GM23338 (cell line): ENCODE results near the gene TAF10. TPM values are rescaled to one million over a fixed set of nuclear protein-coding genes. Genes with fewer than 3 reads are reported as not detected.

Source experiments
- ATAC-seq: fragments of 200-7000 bp; cut with Tn5 transposase; 3 replicates; pipeline ENCODE4 v1.9.1; 2020
- DNase-seq: peaks from one replicate; pipeline ENCODE4 v3.0.0-alpha.2; 2015; ENCODE audit warnings: low spot score
- H2AFZ ChIP-seq: fragments of 200-600 bp; sonication (generic); 2 replicates; pipeline ENCODE4 v1.8.0; 2016; ENCODE audit warnings: antibody characterized with exemption, mild to moderate bottlenecking, moderate library complexity
- H3F3A ChIP-seq: fragments of 200-600 bp; sonication (generic); replicated peaks from 2 replicates; pipeline ENCODE4 v1.8.0; 2017; ENCODE audit warnings: antibody characterized with exemption, mixed run types, low read depth
- H3K27ac ChIP-seq: fragments of 200-600 bp; sonication (generic); 2 replicates; pipeline ENCODE4 v1.6.1; 2016; ENCODE audit warnings: low read depth
- H3K27me3 ChIP-seq: fragments of 200-600 bp; sonication (generic); 2 replicates; pipeline ENCODE4 v1.8.0; 2016; ENCODE audit warnings: mild to moderate bottlenecking, mixed run types, moderate library complexity; ENCODE audit not compliant: insufficient read depth
- H3K36me3 ChIP-seq: fragments of 200-600 bp; sonication (generic); 2 replicates; pipeline ENCODE4 v1.8.0; 2016; ENCODE audit warnings: mild to moderate bottlenecking; ENCODE audit not compliant: insufficient read depth
- H3K4me1 ChIP-seq: fragments of 200-600 bp; sonication (generic); 2 replicates; pipeline ENCODE4 v1.8.0; 2016; ENCODE audit warnings: mild to moderate bottlenecking, moderate library complexity; ENCODE audit not compliant: insufficient read depth
- H3K4me2 ChIP-seq: fragments of 200-600 bp; sonication (generic); 2 replicates; pipeline ENCODE4 v1.7.1; 2017; ENCODE audit warnings: mixed run types
- H3K4me3 ChIP-seq: fragments of 200-600 bp; sonication (generic); 2 replicates; pipeline ENCODE4 v1.6.1; 2016; ENCODE audit warnings: mixed run types
- H3K79me2 ChIP-seq: fragments of 200-600 bp; sonication (generic); replicated peaks from 2 replicates; pipeline ENCODE4 v1.8.0; 2017; ENCODE audit warnings: mild to moderate bottlenecking; ENCODE audit not compliant: insufficient read depth
- H3K9me2 ChIP-seq: fragments of 200-600 bp; sonication (generic); 2 replicates; pipeline ENCODE4 v1.8.0; 2017; ENCODE audit not compliant: insufficient read depth
- H4K20me1 ChIP-seq: fragments of 200-600 bp; sonication (generic); replicated peaks from 2 replicates; pipeline ENCODE4 v1.8.0; 2017; ENCODE audit warnings: mild to moderate bottlenecking; ENCODE audit not compliant: insufficient read depth
- H3K27ac Mint-ChIP-seq: 2 replicates; pipeline ENCODE4 v1.8.0; 2020; ENCODE audit warnings: inconsistent platforms, mild to moderate bottlenecking, moderate library complexity, mixed read lengths
- H3K27me3 Mint-ChIP-seq: 3 replicates; pipeline ENCODE4 v1.8.0; 2022; ENCODE audit warnings: low read depth, mild to moderate bottlenecking, moderate library complexity, mixed read lengths, inconsistent platforms; ENCODE audit not compliant: insufficient read depth, poor library complexity
- H3K36me3 Mint-ChIP-seq: 3 replicates; pipeline ENCODE4 v1.8.0; 2021; ENCODE audit warnings: low read depth, mild to moderate bottlenecking, inconsistent platforms, moderate library complexity, mixed read lengths
- H3K4me1 Mint-ChIP-seq: 3 replicates; pipeline ENCODE4 v1.8.0; 2020; ENCODE audit warnings: mild to moderate bottlenecking, inconsistent platforms, mixed read lengths
- H3K4me3 Mint-ChIP-seq: 3 replicates; pipeline ENCODE4 v1.8.0; 2021; ENCODE audit warnings: moderate library complexity, mild to moderate bottlenecking, inconsistent platforms, mixed read lengths
- H3K9me3 Mint-ChIP-seq: 3 replicates; pipeline ENCODE4 v1.8.0; 2020; ENCODE audit warnings: moderate library complexity, mild to moderate bottlenecking, inconsistent platforms, mixed read lengths
- CREB1 ChIP-seq: fragments of 250-450 bp; sonication (Bioruptor Pico); IDR thresholded peaks from 2 replicates; pipeline ENCODE4 v1.5.0; 2020; ENCODE audit warnings: low read depth, mild to moderate bottlenecking, moderate library complexity
- EZH2 ChIP-seq: fragments of 200-600 bp; sonication (generic); IDR thresholded peaks from one replicate; pipeline ENCODE4 v1.8.0; 2017; ENCODE audit warnings: antibody characterized with exemption, mild to moderate bottlenecking, low read depth; ENCODE audit not compliant: unreplicated experiment
- NANOG ChIP-seq: IDR thresholded peaks from 2 replicates; pipeline ENCODE4 v1.6.1; 2016; ENCODE audit warnings: antibody characterized with exemption, borderline replicate concordance
- STAT1 ChIP-seq: IDR thresholded peaks from one replicate; pipeline ENCODE4 v1.6.1; 2016; ENCODE audit warnings: antibody characterized with exemption; ENCODE audit not compliant: unreplicated experiment
- ZNF114 ChIP-seq: fragments of 250-450 bp; sonication (Bioruptor Pico); IDR thresholded peaks from 2 replicates; pipeline ENCODE4 v1.5.0; 2020; ENCODE audit warnings: mild to moderate bottlenecking, moderate library complexity
- ZNF331 ChIP-seq: fragments of 250-450 bp; sonication (Bioruptor Pico); IDR thresholded peaks from 2 replicates; pipeline ENCODE4 v1.5.0; 2020; ENCODE audit warnings: low read depth, mild to moderate bottlenecking, moderate library complexity
- polyA plus RNA-seq: library from polyadenylated mRNA; unstranded; fragments of >200 nt; fragmentation: Nextera tagmentation; extraction: Ambion mirVana; gene quantifications from 2 replicates; pipeline ENCODE4 v1.2.1, GENCODE V29; 2016
- total RNA-seq: library from RNA; depleted of rRNA; stranded (reverse); fragments of >200 nt; shearing (Covaris generic); gene quantifications from 2 replicates; pipeline ENCODE4 v1.2.3, GENCODE V29; 2014
- TF ChIP-seq, protein P1 (sequence below): fragments of 250-450 bp; sonication (Bioruptor Pico); IDR thresholded peaks from 2 replicates; pipeline ENCODE4 v1.5.0; 2020; ENCODE audit warnings: mild to moderate bottlenecking, moderate library complexity
- TF ChIP-seq, protein P2 (sequence below), 2 experiments: fragments of 200-600 bp in 1 of 2; sonication (generic) in 1 of 2; conservative IDR thresholded peaks; 2 replicates each; pipeline versions ENCODE4 v1.5.1 to v1.6.1; 2016 to 2017; ENCODE audit warnings: antibody characterized with exemption in 2 of 2, low read depth in 2 of 2, mild to moderate bottlenecking in 2 of 2, moderate library complexity in 1 of 2
- TF ChIP-seq, protein P3 (sequence below): IDR thresholded peaks from 2 replicates; pipeline ENCODE4 v1.6.1; 2016; ENCODE audit warnings: antibody characterized with exemption

TAF10 gene
- total and polyA plus RNA-seq, 2 experiments from 2014 or later: 108 to 253 TPM

DNA sequence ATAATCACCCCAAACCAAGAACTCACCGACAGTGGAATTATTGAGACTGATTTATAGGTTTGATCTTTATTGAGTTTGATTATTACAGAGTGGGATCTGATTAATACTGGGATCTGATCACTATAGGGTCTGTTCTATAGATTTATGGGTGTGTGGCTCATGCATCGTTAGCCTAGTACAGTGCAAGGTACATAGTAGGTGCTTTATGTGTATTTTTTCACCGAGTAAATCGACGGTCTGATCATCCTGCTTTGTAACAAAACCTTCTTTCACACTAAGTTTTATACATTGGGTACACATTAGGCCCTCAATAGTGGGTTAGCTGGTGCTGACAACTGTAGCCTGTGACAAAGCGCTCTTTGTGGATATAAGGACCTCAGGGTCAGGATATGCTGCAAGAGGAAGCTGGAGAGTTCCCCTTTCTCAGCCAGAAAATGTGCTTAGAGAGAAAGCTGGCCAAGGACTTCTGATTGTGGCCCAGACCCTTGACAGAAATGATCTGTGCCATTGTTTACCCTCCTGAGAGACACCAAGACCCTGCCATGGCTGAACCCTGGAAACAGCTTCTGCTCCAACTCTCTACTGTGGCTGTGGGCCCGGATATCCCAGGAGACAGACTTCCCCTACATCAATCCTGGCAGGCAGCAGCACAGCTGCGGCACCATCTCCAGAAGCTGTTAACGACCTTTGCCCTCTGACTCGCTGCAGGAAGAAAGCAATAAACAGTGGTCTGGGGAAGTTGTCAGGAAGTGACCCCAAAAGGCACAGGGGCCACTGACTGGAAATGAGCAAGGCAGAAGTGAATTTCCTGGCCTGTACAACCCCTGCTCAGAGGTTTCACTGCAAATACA, 23.3 kb upstream of the TAF10 start:
- Mint-ChIP-seq H3K4me3 (no peak overlapping the region), H3K27ac (no peak overlapping the region), H3K4me1 (peaks cover 3% of the 10 kb centered on the region; the same call in 2 of the 3 replicates), H3K36me3 (no peaks in the 10 kb centered on the region), H3K9me3 (no peaks in the 10 kb centered on the region), H3K27me3 (peaks cover 18% of the 10 kb centered on the region)
- TF ChIP-seq CREB1 (no peak), STAT1 (no peak), ZNF114 (CRISPR knock-in tag) (no peak), NANOG (no peak), ZNF331 (no peak), EZH2 (no peak)
- TF ChIP-seq, protein P1, sequence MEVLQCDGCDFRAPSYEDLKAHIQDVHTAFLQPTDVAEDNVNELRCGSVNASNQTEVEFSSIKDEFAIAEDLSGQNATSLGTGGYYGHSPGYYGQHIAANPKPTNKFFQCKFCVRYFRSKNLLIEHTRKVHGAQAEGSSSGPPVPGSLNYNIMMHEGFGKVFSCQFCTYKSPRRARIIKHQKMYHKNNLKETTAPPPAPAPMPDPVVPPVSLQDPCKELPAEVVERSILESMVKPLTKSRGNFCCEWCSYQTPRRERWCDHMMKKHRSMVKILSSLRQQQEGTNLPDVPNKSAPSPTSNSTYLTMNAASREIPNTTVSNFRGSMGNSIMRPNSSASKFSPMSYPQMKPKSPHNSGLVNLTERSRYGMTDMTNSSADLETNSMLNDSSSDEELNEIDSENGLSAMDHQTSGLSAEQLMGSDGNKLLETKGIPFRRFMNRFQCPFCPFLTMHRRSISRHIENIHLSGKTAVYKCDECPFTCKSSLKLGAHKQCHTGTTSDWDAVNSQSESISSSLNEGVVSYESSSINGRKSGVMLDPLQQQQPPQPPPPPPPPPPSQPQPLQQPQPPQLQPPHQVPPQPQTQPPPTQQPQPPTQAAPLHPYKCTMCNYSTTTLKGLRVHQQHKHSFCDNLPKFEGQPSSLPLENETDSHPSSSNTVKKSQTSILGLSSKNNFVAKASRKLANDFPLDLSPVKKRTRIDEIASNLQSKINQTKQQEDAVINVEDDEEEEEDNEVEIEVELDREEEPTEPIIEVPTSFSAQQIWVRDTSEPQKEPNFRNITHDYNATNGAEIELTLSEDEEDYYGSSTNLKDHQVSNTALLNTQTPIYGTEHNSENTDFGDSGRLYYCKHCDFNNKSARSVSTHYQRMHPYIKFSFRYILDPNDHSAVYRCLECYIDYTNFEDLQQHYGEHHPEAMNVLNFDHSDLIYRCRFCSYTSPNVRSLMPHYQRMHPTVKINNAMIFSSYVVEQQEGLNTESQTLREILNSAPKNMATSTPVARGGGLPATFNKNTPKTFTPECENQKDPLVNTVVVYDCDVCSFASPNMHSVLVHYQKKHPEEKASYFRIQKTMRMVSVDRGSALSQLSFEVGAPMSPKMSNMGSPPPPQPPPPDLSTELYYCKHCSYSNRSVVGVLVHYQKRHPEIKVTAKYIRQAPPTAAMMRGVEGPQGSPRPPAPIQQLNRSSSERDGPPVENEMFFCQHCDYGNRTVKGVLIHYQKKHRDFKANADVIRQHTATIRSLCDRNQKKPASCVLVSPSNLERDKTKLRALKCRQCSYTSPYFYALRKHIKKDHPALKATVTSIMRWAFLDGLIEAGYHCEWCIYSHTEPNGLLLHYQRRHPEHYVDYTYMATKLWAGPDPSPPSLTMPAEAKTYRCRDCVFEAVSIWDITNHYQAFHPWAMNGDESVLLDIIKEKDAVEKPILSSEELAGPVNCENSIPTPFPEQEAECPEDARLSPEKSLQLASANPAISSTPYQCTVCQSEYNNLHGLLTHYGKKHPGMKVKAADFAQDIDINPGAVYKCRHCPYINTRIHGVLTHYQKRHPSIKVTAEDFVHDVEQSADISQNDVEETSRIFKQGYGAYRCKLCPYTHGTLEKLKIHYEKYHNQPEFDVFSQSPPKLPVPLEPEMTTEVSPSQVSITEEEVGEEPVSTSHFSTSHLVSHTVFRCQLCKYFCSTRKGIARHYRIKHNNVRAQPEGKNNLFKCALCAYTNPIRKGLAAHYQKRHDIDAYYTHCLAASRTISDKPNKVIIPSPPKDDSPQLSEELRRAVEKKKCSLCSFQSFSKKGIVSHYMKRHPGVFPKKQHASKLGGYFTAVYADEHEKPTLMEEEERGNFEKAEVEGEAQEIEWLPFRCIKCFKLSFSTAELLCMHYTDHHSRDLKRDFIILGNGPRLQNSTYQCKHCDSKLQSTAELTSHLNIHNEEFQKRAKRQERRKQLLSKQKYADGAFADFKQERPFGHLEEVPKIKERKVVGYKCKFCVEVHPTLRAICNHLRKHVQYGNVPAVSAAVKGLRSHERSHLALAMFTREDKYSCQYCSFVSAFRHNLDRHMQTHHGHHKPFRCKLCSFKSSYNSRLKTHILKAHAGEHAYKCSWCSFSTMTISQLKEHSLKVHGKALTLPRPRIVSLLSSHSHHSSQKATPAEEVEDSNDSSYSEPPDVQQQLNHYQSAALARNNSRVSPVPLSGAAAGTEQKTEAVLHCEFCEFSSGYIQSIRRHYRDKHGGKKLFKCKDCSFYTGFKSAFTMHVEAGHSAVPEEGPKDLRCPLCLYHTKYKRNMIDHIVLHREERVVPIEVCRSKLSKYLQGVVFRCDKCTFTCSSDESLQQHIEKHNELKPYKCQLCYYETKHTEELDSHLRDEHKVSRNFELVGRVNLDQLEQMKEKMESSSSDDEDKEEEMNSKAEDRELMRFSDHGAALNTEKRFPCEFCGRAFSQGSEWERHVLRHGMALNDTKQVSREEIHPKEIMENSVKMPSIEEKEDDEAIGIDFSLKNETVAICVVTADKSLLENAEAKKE (CRISPR knock-in tag): no peak
- TF ChIP-seq, protein P2, sequence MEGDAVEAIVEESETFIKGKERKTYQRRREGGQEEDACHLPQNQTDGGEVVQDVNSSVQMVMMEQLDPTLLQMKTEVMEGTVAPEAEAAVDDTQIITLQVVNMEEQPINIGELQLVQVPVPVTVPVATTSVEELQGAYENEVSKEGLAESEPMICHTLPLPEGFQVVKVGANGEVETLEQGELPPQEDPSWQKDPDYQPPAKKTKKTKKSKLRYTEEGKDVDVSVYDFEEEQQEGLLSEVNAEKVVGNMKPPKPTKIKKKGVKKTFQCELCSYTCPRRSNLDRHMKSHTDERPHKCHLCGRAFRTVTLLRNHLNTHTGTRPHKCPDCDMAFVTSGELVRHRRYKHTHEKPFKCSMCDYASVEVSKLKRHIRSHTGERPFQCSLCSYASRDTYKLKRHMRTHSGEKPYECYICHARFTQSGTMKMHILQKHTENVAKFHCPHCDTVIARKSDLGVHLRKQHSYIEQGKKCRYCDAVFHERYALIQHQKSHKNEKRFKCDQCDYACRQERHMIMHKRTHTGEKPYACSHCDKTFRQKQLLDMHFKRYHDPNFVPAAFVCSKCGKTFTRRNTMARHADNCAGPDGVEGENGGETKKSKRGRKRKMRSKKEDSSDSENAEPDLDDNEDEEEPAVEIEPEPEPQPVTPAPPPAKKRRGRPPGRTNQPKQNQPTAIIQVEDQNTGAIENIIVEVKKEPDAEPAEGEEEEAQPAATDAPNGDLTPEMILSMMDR (conservative IDR thresholded peaks at IDR 0.05; ENCODE audit: low read depth in 2 of 2): no peak
- TF ChIP-seq, protein P3, sequence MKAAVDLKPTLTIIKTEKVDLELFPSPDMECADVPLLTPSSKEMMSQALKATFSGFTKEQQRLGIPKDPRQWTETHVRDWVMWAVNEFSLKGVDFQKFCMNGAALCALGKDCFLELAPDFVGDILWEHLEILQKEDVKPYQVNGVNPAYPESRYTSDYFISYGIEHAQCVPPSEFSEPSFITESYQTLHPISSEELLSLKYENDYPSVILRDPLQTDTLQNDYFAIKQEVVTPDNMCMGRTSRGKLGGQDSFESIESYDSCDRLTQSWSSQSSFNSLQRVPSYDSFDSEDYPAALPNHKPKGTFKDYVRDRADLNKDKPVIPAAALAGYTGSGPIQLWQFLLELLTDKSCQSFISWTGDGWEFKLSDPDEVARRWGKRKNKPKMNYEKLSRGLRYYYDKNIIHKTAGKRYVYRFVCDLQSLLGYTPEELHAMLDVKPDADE: no peak
- Histone ChIP-seq H3K79me2 (no peaks in the 10 kb centered on the region), H3K27me3 (peaks cover 19% of the 10 kb centered on the region), H2AFZ (no peak overlapping the region), H3K4me3 (no peak overlapping the region), H3K4me1 (no peaks in the 10 kb centered on the region; the same call in 1 of the 2 replicates), H3K9me2 (no peaks in the 10 kb centered on the region), H3K27ac (no peak overlapping the region), H3F3A (no peaks in the 10 kb centered on the region), H3K4me2 (no peak overlapping the region), H4K20me1 (no peaks in the 10 kb centered on the region), H3K36me3 (no peaks in the 10 kb centered on the region)
- DNase-seq (no peak), ATAC-seq (no peak)
